ENCODE data around the gene NOC2L. TPM values are rescaled to one million over a fixed set of nuclear protein-coding genes. Genes with fewer than 3 reads are reported as not detected.

Gene NOC2L
- total and polyA plus RNA-seq, 2 donors (not counting 3 experiments of a cell fraction or from before 2014, with no cell fraction given), result 55.3 to 87.9 TPM

DNA sequence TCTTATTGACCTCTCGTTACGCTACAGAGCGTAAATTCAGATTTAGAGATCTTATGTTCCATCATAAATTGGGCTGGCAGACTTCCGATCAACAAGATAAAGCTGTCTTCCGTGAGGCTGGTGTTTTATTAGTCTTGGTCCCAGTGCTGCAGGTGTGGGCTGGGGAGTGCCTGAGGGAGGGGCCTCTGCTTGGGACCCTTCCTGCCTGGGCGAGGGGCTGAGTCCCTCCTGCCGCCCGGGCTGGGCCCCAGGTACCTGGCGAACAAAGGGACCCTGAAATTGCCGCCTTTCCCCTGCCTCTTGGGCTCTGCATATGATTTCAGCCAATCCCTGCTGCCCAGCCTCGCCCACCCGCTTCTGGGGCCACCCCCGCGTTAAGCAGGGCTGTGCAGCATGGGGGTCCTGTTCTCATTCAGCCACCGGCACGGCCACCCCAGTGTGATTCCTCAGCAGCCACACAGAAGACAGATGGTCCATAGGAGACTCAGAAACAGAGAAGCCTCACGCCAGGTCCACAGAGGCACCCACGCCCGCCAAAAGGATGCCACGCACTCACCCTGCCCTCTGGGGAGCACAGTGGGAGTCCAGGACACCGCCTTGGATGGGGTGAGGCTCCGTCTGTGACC is 41.5 kb downstream of the NOC2L start:
- H3K9me1 ChIP-seq (replicated peaks; ENCODE audit: control insufficient read depth, extremely low read depth, insufficient read depth, low read length), result no peaks in the 10 kb centered on the region
- H3K27ac ChIP-seq (ENCODE audit: insufficient read depth, low read depth, low read length), result no peak overlapping the region
- H3K27me3 ChIP-seq (ENCODE audit: control insufficient read depth in 2 of 2, insufficient read depth in 2 of 2, low read length in 2 of 2), result peaks cover 3 to 12% of the 10 kb centered on the region in 2 experiments
- no peaks in the 10 kb centered on the region for H3K79me2 ChIP-seq (ENCODE audit: control insufficient read depth, insufficient read depth, low read length)
- POLR2A ChIA-PET, result no interaction called here
- CTCF ChIA-PET, result interaction anchor here (1.4 kb wide), 1 partner anchor 13 kb away, joined by 9 read pairs; no protein-coding TSS in a partner anchor
- no peaks in the 10 kb centered on the region for H3K9me3 ChIP-seq (replicated peaks; ENCODE audit: control insufficient read depth, insufficient read depth, low read length)
- FAIRE-seq (no peak), DNase-seq (ENCODE audit: low read depth, low spot score) (no peak)
- dilution Hi-C loops (cut with MboI; ENCODE audit: extremely low pct_ligation_motif_present, low sequenced_read_pairs), result no loop called here
- no peak overlapping the region for H3K9ac ChIP-seq (replicated peaks; ENCODE audit: extremely low read depth, insufficient read depth, low read length)
- no peaks in the 10 kb centered on the region for H3K4me1 ChIP-seq (ENCODE audit: control insufficient read depth, extremely low read depth, insufficient read depth, low read length)
- H3K36me3 ChIP-seq (ENCODE audit: control insufficient read depth in 2 of 2, extremely low read depth in 1 of 2, insufficient read depth in 2 of 2, low read length in 2 of 2), result no peaks in the 10 kb centered on the region
- TF ChIP-seq FOS (IDR thresholded peaks at IDR 0.05; ENCODE audit: borderline replicate concordance, insufficient read depth, low read length) (no peak), EZH2 (IDR thresholded peaks at IDR 0.05; ENCODE audit: borderline replicate concordance, low read depth, low read length, severe bottlenecking) (no peak), POLR2AphosphoS5 (IDR thresholded peaks at IDR 0.05; ENCODE audit: insufficient read depth, low read depth, low read length) (no peak), POLR2A (IDR thresholded peaks at IDR 0.05; ENCODE audit: low read depth, low read length) (no peak), MYC (IDR thresholded peaks at IDR 0.05; ENCODE audit: low read depth, low read length) (no peak)
- TF ChIP-seq, protein P1, sequence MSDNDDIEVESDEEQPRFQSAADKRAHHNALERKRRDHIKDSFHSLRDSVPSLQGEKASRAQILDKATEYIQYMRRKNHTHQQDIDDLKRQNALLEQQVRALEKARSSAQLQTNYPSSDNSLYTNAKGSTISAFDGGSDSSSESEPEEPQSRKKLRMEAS (IDR thresholded peaks at IDR 0.05; ENCODE audit: insufficient read depth, insufficient read length), result no peak
- TF ChIP-seq, protein P2, sequence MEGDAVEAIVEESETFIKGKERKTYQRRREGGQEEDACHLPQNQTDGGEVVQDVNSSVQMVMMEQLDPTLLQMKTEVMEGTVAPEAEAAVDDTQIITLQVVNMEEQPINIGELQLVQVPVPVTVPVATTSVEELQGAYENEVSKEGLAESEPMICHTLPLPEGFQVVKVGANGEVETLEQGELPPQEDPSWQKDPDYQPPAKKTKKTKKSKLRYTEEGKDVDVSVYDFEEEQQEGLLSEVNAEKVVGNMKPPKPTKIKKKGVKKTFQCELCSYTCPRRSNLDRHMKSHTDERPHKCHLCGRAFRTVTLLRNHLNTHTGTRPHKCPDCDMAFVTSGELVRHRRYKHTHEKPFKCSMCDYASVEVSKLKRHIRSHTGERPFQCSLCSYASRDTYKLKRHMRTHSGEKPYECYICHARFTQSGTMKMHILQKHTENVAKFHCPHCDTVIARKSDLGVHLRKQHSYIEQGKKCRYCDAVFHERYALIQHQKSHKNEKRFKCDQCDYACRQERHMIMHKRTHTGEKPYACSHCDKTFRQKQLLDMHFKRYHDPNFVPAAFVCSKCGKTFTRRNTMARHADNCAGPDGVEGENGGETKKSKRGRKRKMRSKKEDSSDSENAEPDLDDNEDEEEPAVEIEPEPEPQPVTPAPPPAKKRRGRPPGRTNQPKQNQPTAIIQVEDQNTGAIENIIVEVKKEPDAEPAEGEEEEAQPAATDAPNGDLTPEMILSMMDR (IDR thresholded peaks at IDR 0.05; ENCODE audit: extremely low read depth in 1 of 2, insufficient read depth in 1 of 2, low read depth in 1 of 2, low read length in 2 of 2), result no peak
- H4K20me1 ChIP-seq (replicated peaks; ENCODE audit: control insufficient read depth, extremely low read depth, insufficient read depth, low read length), result no peaks in the 10 kb centered on the region
- no peak overlapping the region for H3K4me2 ChIP-seq (ENCODE audit: insufficient read depth, low read length)
- no peak overlapping the region for H2AFZ ChIP-seq (ENCODE audit: low read depth, low read length)
- BruUV-seq (replicated peaks), result no TSS peak
- intact Hi-C loops (cut with micrococcal nuclease), result no loop called here
- no peak overlapping the region for H3K4me3 ChIP-seq (replicated peaks in 1 of 3; ENCODE audit: insufficient read depth in 1 of 3, low read depth in 1 of 3, low read length in 3 of 3)

Measured in endothelial cell of umbilical vein (primary cell).